HCT116 (cell line): ENCODE measurements around the gene ZNF860. TPM values are rescaled to one million over a fixed set of nuclear protein-coding genes. Genes with fewer than 3 reads are reported as not detected.

Experiments used
- ATAC-seq: fragments of 200-7000 bp; cut with Tn5 transposase; 2 replicates; pipeline ENCODE4 v1.9.1; 2020; ENCODE audit warnings: mild to moderate bottlenecking, moderate library complexity
- BruUV-seq: library from RNA; stranded (reverse); fragments of 400-500 nt; replicated peaks from 2 replicates; lab custom pipeline; 2021; lab: Mats Ljungman, UMichigan
- CTCF ChIA-PET: fragments of 300-600 bp; sonication (Branson Sonifier 250); formaldehyde crosslinking; loops from one replicate; lab custom pipeline; 2021; ENCODE audit warnings: antibody characterized with exemption; lab: Charles Lee
- POLR2A ChIA-PET: fragments of 300-600, 350-600 bp; sonication (Branson Sonifier 250); formaldehyde crosslinking; loops from one replicate; lab custom pipeline; 2021; ENCODE audit warnings: antibody characterized with exemption; lab: Charles Lee
- RAD21 ChIA-PET, 2 experiments: fragments of 300-600 bp; sonication (Branson Sonifier 250); formaldehyde crosslinking; loops; one replicate each; lab custom pipeline; 2023; ENCODE audit warnings: low total read pairs in 2 of 2; ENCODE audit not compliant: uncharacterized antibody in 2 of 2, unreplicated experiment in 2 of 2, low non-redundant PET in 1 of 2; lab: Charles Lee
- DNase-seq: peaks from one replicate; pipeline ENCODE4 v3.0.0-alpha.2; 2010; ENCODE audit warnings: low read depth, low spot score
- H2AFZ ChIP-seq: fragments of 200-600 bp; shearing (Covaris generic), sonication (generic); 2 replicates; pipeline ENCODE4 v1.6.1; 2017; ENCODE audit warnings: low read depth, mixed run types, mixed read lengths, antibody characterized with exemption, low read length; ENCODE audit not compliant: poor library complexity, severe bottlenecking
- H3K27ac ChIP-seq: 2 replicates; pipeline ENCODE4 v1.5.1; 2012; ENCODE audit warnings: low read depth, low read length
- H3K27me3 ChIP-seq: fragments of 200-600 bp; sonication (generic); 2 replicates; pipeline ENCODE4 v1.6.1; 2016; ENCODE audit warnings: mixed run types, low read length, mixed read lengths; ENCODE audit not compliant: insufficient read depth
- H3K36me3 ChIP-seq, 2 experiments: fragments of 200-500 bp in 1 of 2; fragments of 200-600 bp in 1 of 2; sonication (Bioruptor generic) in 1 of 2; sonication (generic) in 1 of 2; 2 replicates each; pipeline versions ENCODE4 v1.5.1 to v1.6.1; 2014 to 2016; ENCODE audit warnings: low read length in 2 of 2, inconsistent platforms in 1 of 2, mixed read lengths in 1 of 2, mixed run types in 1 of 2; ENCODE audit not compliant: insufficient read depth in 2 of 2, control insufficient read depth in 1 of 2
- H3K4me1 ChIP-seq, 2 experiments: fragments of 200-600 bp in 1 of 2; sonication (generic) in 1 of 2; 2 replicates each; pipeline versions ENCODE4 v1.5.1 to v1.6.1; 2012 to 2017; ENCODE audit warnings: low read length in 2 of 2, inconsistent platforms in 1 of 2, mild to moderate bottlenecking in 1 of 2, mixed read lengths in 1 of 2, mixed run types in 1 of 2, moderate library complexity in 1 of 2; ENCODE audit not compliant: insufficient read depth in 2 of 2, control insufficient read depth in 1 of 2
- H3K4me2 ChIP-seq: fragments of 200-600 bp; sonication (generic); 2 replicates; pipeline ENCODE4 v1.6.1; 2017; ENCODE audit warnings: mixed run types, low read length, mixed read lengths
- H3K4me3 ChIP-seq, 2 experiments: fragments of 200-600 bp in 1 of 2; sonication (generic) in 1 of 2; replicated peaks in 1 of 2; 2 replicates each; pipeline ENCODE4 v1.5.1; 2011 to 2016; ENCODE audit warnings: low read length in 2 of 2, control low read depth in 1 of 2, low read depth in 1 of 2, mild to moderate bottlenecking in 1 of 2, mixed read lengths in 1 of 2, mixed run types in 1 of 2
- H3K79me2 ChIP-seq: fragments of 200-600 bp; sonication (generic); 2 replicates; pipeline ENCODE4 v1.6.1; 2017; ENCODE audit warnings: mild to moderate bottlenecking, mixed run types, low read length, moderate library complexity, mixed read lengths; ENCODE audit not compliant: insufficient read depth
- H3K9ac ChIP-seq: fragments of 200-600 bp; sonication (generic); 2 replicates; pipeline ENCODE4 v1.6.1; 2016; ENCODE audit warnings: low read length, mixed read lengths
- H3K9me2 ChIP-seq: fragments of 200-600 bp; sonication (generic), shearing (Covaris generic); 2 replicates; pipeline ENCODE4 v1.6.1; 2017; ENCODE audit warnings: mixed run types, mild to moderate bottlenecking, moderate library complexity; ENCODE audit not compliant: insufficient read depth
- H3K9me3 ChIP-seq, 2 experiments: fragments of 200-500 bp in 1 of 2; fragments of 200-600 bp in 1 of 2; sonication (Bioruptor generic) in 1 of 2; sonication (generic) in 1 of 2; 2 replicates each; pipeline ENCODE4 v1.6.1; 2014 to 2017; ENCODE audit warnings: low read length in 2 of 2, mixed read lengths in 2 of 2, inconsistent platforms in 1 of 2, low read depth in 1 of 2, mild to moderate bottlenecking in 1 of 2, mixed run types in 1 of 2, moderate library complexity in 1 of 2; ENCODE audit not compliant: control insufficient read depth in 1 of 2, insufficient read depth in 1 of 2
- H4K20me1 ChIP-seq: fragments of 200-600 bp; sonication (generic), shearing (Covaris generic); 2 replicates; pipeline ENCODE4 v1.6.1; 2017; ENCODE audit warnings: mixed run types, mild to moderate bottlenecking, moderate library complexity; ENCODE audit not compliant: insufficient read depth
- CEBPB ChIP-seq: IDR thresholded peaks from 2 replicates; pipeline ENCODE4 v1.6.1; 2012; ENCODE audit warnings: low read depth
- EGR1 ChIP-seq: IDR thresholded peaks from 2 replicates; pipeline ENCODE4 v1.6.1; 2012; ENCODE audit warnings: low read depth
- ELF1 ChIP-seq: IDR thresholded peaks from 2 replicates; pipeline ENCODE4 v1.6.1; 2012; ENCODE audit warnings: low read depth, borderline replicate concordance
- EZH2 ChIP-seq: fragments of 200-600 bp; sonication (generic); IDR thresholded peaks from 2 replicates; pipeline ENCODE4 v1.6.1; 2017; ENCODE audit warnings: antibody characterized with exemption, mixed run types
- FOSL1 ChIP-seq: IDR thresholded peaks from 2 replicates; pipeline ENCODE4 v1.6.1; 2012; ENCODE audit warnings: low read depth
- POLR2A ChIP-seq: IDR thresholded peaks from 2 replicates; pipeline ENCODE4 v1.7.0; 2011; ENCODE audit warnings: borderline replicate concordance; ENCODE audit not compliant: insufficient read depth, insufficient read length; ENCODE audit errors: extremely low read depth
- POLR2AphosphoS5 ChIP-seq: IDR thresholded peaks from 2 replicates; pipeline ENCODE4 v1.6.1; 2011; ENCODE audit warnings: mild to moderate bottlenecking, low read depth, low read length, moderate library complexity
- RAD21 ChIP-seq: IDR thresholded peaks from 2 replicates; pipeline ENCODE4 v1.6.1; 2012; ENCODE audit warnings: low read depth, mild to moderate bottlenecking
- SIN3A ChIP-seq: IDR thresholded peaks from 2 replicates; pipeline ENCODE4 v1.6.1; 2012; ENCODE audit warnings: low read depth
- TCF7L2 ChIP-seq: IDR thresholded peaks from 2 replicates; pipeline ENCODE4 v1.7.0; 2011; ENCODE audit warnings: borderline replicate concordance, inconsistent platforms; ENCODE audit not compliant: insufficient read depth, insufficient read length; ENCODE audit errors: extremely low read depth
- ZFX ChIP-seq: fragments of 450-650 bp; IDR thresholded peaks from 2 replicates; pipeline ENCODE4 v1.6.1; 2017
- intact Hi-C: fragments of 100-400 bp; cut with micrococcal nuclease; formaldehyde crosslinking; loops from 2 replicates; pipeline ENCODE4 v1.10.0; 2022
- total RNA-seq: library from RNA; stranded (reverse); gene quantifications from one replicate; pipeline ENCODE4 v1.2.1, GENCODE V29; 2021; ENCODE audit not compliant: unreplicated experiment
- TF ChIP-seq, protein P1 (sequence below): IDR thresholded peaks from 2 replicates; pipeline ENCODE4 v1.6.1; 2011; ENCODE audit warnings: mild to moderate bottlenecking, low read length, moderate library complexity; ENCODE audit not compliant: insufficient replicate concordance; ENCODE audit errors: extremely low read depth
- TF ChIP-seq, protein P2 (sequence below), 3 experiments: fragments of 200-600 bp in 1 of 3; sonication (generic) in 1 of 3; IDR thresholded peaks in 2 of 3; conservative IDR thresholded peaks in 1 of 3; 2 replicates each; pipeline ENCODE4 v1.5.1; 2012 to 2017; ENCODE audit warnings: low read depth in 2 of 3, low read length in 2 of 3, antibody characterized with exemption in 1 of 3, borderline replicate concordance in 1 of 3, control low read depth in 1 of 3, mild to moderate bottlenecking in 1 of 3, mixed read lengths in 1 of 3, mixed run types in 1 of 3, moderate library complexity in 1 of 3; ENCODE audit not compliant: insufficient read depth in 1 of 3
- TF ChIP-seq, protein P3 (sequence below): IDR thresholded peaks from 2 replicates; pipeline ENCODE4 v1.6.1; 2012

ZNF860 gene
- total RNA-seq, 1 experiment from 2014 or later, result 2.9 TPM

DNA sequence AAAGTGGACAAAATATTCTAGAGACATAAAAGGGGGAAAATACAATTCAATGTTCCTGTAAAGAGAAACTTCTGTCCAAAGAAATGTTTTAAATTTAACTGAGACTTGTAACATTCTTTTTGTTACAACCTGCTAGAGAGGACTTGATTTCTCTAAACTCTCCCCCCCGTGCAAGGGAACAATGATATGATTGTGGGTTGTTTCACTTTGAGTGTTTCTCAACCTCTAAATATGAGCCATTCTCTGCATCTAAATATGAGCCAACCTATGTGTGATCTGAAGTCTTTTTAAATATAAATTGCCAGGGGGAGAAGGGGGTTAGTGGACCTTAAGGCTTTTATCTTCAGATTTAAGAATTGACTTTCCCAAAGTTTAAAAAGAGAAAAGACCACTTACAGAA lies 14.6 kb downstream of the ZNF860 start:
- ChIA-PET POLR2A (no interaction called here), RAD21 (no interaction called here), CTCF (no interaction called here)
- no peak for ATAC-seq
- intact Hi-C loops, result no loop called here
- BruUV-seq, result no TSS peak
- no peak overlapping the region for H3K4me3 ChIP-seq
- no peak overlapping the region for H3K4me2 ChIP-seq
- no peaks in the 10 kb centered on the region for H4K20me1 ChIP-seq
- H3K4me1 ChIP-seq, result no peaks in the 10 kb centered on the region
- no peak overlapping the region for H3K9ac ChIP-seq
- H3K27ac ChIP-seq, result no peak overlapping the region
- H3K27me3 ChIP-seq, result no peaks in the 10 kb centered on the region
- H3K9me2 ChIP-seq, result no peaks in the 10 kb centered on the region
- DNase-seq, result no peak
- TF ChIP-seq SIN3A (no peak), EGR1 (no peak), POLR2AphosphoS5 (no peak), POLR2A (no peak), ELF1 (no peak), FOSL1 (no peak), ZFX (no peak), CEBPB (no peak), RAD21 (no peak), EZH2 (no peak), TCF7L2 (no peak)
- TF ChIP-seq, protein P1, sequence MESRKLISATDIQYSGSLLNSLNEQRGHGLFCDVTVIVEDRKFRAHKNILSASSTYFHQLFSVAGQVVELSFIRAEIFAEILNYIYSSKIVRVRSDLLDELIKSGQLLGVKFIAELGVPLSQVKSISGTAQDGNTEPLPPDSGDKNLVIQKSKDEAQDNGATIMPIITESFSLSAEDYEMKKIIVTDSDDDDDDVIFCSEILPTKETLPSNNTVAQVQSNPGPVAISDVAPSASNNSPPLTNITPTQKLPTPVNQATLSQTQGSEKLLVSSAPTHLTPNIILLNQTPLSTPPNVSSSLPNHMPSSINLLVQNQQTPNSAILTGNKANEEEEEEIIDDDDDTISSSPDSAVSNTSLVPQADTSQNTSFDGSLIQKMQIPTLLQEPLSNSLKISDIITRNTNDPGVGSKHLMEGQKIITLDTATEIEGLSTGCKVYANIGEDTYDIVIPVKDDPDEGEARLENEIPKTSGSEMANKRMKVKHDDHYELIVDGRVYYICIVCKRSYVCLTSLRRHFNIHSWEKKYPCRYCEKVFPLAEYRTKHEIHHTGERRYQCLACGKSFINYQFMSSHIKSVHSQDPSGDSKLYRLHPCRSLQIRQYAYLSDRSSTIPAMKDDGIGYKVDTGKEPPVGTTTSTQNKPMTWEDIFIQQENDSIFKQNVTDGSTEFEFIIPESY, result no peak
- TF ChIP-seq, protein P2, sequence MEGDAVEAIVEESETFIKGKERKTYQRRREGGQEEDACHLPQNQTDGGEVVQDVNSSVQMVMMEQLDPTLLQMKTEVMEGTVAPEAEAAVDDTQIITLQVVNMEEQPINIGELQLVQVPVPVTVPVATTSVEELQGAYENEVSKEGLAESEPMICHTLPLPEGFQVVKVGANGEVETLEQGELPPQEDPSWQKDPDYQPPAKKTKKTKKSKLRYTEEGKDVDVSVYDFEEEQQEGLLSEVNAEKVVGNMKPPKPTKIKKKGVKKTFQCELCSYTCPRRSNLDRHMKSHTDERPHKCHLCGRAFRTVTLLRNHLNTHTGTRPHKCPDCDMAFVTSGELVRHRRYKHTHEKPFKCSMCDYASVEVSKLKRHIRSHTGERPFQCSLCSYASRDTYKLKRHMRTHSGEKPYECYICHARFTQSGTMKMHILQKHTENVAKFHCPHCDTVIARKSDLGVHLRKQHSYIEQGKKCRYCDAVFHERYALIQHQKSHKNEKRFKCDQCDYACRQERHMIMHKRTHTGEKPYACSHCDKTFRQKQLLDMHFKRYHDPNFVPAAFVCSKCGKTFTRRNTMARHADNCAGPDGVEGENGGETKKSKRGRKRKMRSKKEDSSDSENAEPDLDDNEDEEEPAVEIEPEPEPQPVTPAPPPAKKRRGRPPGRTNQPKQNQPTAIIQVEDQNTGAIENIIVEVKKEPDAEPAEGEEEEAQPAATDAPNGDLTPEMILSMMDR (IDR thresholded peaks at IDR 0.05 in 2 of 3, conservative IDR thresholded peaks at IDR 0.05 in 1 of 3; ENCODE audit: borderline replicate concordance in 1 of 3, insufficient read depth in 1 of 3, low read depth in 2 of 3, low read length in 2 of 3), result no peak
- TF ChIP-seq, protein P3, sequence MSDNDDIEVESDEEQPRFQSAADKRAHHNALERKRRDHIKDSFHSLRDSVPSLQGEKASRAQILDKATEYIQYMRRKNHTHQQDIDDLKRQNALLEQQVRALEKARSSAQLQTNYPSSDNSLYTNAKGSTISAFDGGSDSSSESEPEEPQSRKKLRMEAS, result no peak
- H3K9me3 ChIP-seq, result no peaks in the 10 kb centered on the region; a peak in 1 of 4 replicates
- H2AFZ ChIP-seq, result no peak overlapping the region
- no peaks in the 10 kb centered on the region for H3K36me3 ChIP-seq
- no peaks in the 10 kb centered on the region for H3K79me2 ChIP-seq
